ENCODE data around the gene HS1BP3. TPM values are rescaled to one million over a fixed set of nuclear protein-coding genes. Genes with fewer than 3 reads are reported as not detected.

HS1BP3 gene
- total RNA-seq, 1 donor from 2014 or later, result 23.8 TPM

DNA sequence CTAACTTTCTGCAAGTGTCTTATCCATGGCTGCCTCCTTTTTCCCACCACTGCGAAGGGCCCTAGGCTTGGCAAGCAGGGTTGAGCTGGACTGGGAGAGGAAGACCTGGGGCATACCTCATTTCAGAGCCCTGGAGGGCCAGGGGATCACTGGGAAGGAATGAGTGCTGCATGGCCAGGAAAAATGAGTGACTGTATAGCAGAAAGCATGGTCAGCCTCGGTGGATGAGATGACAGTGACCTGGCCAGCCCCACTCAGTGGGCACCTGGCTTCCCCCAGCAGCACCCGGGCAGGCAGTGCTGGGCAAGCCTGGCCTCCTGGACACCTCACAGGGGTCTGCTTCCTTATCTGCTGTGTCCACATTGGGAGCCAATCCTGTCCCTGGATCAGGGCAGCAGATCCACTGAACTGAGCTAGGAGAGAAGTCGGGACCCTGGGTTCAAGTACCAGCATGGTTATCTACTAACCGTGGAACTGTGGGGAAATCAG is 76.4 kb downstream of the HS1BP3 start:
- DNase-seq, result no peak
- TF ChIP-seq, protein P1, sequence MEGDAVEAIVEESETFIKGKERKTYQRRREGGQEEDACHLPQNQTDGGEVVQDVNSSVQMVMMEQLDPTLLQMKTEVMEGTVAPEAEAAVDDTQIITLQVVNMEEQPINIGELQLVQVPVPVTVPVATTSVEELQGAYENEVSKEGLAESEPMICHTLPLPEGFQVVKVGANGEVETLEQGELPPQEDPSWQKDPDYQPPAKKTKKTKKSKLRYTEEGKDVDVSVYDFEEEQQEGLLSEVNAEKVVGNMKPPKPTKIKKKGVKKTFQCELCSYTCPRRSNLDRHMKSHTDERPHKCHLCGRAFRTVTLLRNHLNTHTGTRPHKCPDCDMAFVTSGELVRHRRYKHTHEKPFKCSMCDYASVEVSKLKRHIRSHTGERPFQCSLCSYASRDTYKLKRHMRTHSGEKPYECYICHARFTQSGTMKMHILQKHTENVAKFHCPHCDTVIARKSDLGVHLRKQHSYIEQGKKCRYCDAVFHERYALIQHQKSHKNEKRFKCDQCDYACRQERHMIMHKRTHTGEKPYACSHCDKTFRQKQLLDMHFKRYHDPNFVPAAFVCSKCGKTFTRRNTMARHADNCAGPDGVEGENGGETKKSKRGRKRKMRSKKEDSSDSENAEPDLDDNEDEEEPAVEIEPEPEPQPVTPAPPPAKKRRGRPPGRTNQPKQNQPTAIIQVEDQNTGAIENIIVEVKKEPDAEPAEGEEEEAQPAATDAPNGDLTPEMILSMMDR (IDR thresholded peaks at IDR 0.05; ENCODE audit: partially characterized antibody, unreplicated experiment), result no peak
- Mint-ChIP-seq H3K27ac (ENCODE audit: unreplicated experiment) (peak overlapping the region; percentile 76), H3K4me1 (ENCODE audit: low read depth, unreplicated experiment) (peaks cover 23% of the 10 kb centered on the region), H3K4me3 (ENCODE audit: unreplicated experiment) (no peak overlapping the region), H3K9me3 (ENCODE audit: unreplicated experiment) (peaks cover 2% of the 10 kb centered on the region), H3K27me3 (ENCODE audit: unreplicated experiment) (peaks cover 8% of the 10 kb centered on the region), H3K36me3 (ENCODE audit: unreplicated experiment) (no peaks in the 10 kb centered on the region)

DNA sequence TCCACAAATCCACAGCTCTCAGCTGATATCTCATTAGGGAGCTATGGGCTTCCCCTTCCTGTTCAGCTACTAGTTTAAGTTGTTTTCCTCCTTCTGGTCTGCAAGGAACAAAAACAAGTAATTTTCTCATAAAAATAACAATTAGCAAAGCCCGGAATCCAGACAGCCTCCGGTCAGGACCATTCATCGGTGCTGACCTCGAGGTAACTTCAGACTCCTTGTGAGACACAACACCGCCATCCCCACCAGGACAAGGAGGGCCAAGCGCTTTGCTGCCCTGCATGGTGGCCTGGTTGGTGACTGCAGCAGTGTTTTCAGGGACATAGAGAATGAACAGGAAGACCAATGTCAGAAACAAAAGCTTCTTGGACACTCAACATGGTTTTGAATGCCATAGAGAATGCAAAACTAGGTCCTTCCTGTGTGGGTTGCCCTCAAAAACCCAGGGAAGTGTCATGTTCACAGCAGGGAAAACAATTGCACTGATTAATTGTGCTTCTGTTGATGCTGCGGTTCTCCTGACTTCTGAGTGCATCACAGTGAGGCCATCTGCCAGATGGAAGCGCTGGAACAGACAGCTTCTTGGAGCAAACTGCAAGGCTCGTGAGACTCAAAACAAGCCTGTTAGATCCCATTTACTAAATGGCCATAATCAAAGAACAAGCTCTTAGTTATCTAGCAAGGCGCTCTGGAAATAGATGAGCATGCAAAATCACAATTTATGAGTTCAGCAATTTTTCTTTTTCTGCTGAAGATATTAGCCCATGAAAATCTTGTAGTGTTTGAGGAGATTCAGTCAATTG is 77.1 kb downstream of the HS1BP3 start:
- Mint-ChIP-seq H3K36me3 (ENCODE audit: unreplicated experiment) (no peaks in the 10 kb centered on the region), H3K27ac (ENCODE audit: unreplicated experiment) (peak overlapping the region; percentile 76), H3K4me1 (ENCODE audit: low read depth, unreplicated experiment) (peaks cover 22% of the 10 kb centered on the region), H3K4me3 (ENCODE audit: unreplicated experiment) (peak overlapping the region; percentile 32), H3K27me3 (ENCODE audit: unreplicated experiment) (peaks cover 8% of the 10 kb centered on the region), H3K9me3 (ENCODE audit: unreplicated experiment) (peaks cover 5% of the 10 kb centered on the region)
- no peak for DNase-seq
- TF ChIP-seq, protein P1 (IDR thresholded peaks at IDR 0.05; ENCODE audit: partially characterized antibody, unreplicated experiment), result no peak

DNA sequence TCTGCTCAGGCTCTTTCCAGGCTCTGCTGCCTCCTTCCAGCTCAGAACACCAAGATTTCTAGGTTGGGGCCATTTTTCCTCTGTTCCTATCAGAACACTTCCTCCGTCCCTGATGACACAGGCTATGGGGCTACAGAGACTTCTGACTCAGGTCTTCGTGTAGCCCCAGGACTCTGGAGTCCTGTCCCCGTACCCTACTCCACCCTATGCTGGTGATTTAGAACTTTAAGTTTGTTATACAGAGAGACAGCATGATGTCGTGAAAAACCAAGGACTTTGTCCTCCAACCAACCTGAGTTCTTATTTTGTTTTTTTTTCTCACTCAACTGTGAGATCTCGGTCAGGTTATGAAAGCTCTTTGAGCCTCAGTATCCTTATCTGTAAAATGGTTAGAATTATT is 78.7 kb downstream of the HS1BP3 start:
- no peak for DNase-seq
- Mint-ChIP-seq H3K9me3 (ENCODE audit: unreplicated experiment) (peaks cover 5% of the 10 kb centered on the region), H3K4me3 (ENCODE audit: unreplicated experiment) (no peak overlapping the region), H3K27me3 (ENCODE audit: unreplicated experiment) (peaks cover 6% of the 10 kb centered on the region), H3K36me3 (ENCODE audit: unreplicated experiment) (no peaks in the 10 kb centered on the region), H3K4me1 (ENCODE audit: low read depth, unreplicated experiment) (peaks cover 24% of the 10 kb centered on the region), H3K27ac (ENCODE audit: unreplicated experiment) (no peak overlapping the region)
- TF ChIP-seq, protein P1 (IDR thresholded peaks at IDR 0.05; ENCODE audit: partially characterized antibody, unreplicated experiment), result no peak

DNA sequence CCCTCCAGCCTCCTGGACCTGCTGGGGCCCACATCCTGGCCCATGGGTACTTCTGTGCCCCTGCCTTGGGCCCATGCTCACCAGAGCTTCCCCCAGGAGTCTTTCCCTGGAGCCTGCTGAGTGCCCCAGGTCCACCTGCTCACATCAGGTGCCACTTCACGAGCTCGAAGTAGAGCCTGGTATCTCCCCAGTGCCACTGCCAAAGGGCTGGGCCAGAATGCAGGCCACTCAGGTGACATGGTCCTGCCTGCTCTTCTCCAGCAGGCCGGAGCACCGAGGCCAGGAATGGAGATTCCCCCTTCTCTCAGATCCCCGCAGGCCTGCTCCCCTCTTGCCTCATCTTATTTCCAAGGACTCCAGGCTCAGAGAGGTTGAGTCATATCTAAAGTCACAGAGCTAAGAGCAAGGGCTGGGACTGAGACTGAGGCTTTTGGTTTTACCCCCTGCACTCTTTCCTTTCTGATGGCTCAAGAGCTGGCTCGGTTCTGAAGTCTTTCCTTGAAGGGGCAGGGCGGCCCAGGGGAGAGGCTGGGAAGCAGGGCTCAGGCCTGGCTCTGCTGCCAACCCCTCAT is 79.2 kb downstream of the HS1BP3 start:
- Mint-ChIP-seq H3K36me3 (ENCODE audit: unreplicated experiment) (no peaks in the 10 kb centered on the region), H3K9me3 (ENCODE audit: unreplicated experiment) (peaks cover 4% of the 10 kb centered on the region), H3K4me3 (ENCODE audit: unreplicated experiment) (no peak overlapping the region), H3K27ac (ENCODE audit: unreplicated experiment) (no peak overlapping the region), H3K4me1 (ENCODE audit: low read depth, unreplicated experiment) (peaks cover 24% of the 10 kb centered on the region), H3K27me3 (ENCODE audit: unreplicated experiment) (peaks cover 10% of the 10 kb centered on the region)
- DNase-seq, result no peak
- TF ChIP-seq, protein P1 (IDR thresholded peaks at IDR 0.05; ENCODE audit: partially characterized antibody, unreplicated experiment), result no peak

DNA sequence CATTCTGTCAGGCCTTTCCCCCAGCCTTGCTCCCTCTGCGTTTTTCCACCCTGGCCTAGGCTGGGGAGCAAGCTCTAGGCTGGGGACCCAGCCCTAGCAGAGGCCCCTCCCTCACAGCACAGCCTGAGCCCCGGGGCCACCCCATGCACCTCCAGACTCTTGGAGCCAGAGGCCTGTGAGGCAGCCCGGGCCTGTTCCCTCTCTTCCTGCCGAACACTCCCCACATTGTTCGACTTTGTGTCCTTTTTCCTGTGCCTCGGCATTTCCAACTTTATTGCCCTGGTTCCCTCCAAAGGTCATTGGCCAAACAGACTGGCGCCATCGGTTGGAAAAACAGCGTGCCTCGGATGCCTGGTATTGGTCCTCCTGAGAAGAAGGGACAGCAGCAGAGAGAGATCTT is 79.7 kb downstream of the HS1BP3 start:
- Mint-ChIP-seq H3K36me3 (ENCODE audit: unreplicated experiment) (no peaks in the 10 kb centered on the region), H3K9me3 (ENCODE audit: unreplicated experiment) (peaks cover 4% of the 10 kb centered on the region), H3K4me1 (ENCODE audit: low read depth, unreplicated experiment) (peaks cover 24% of the 10 kb centered on the region), H3K27ac (ENCODE audit: unreplicated experiment) (no peak overlapping the region), H3K27me3 (ENCODE audit: unreplicated experiment) (peaks cover 8% of the 10 kb centered on the region), H3K4me3 (ENCODE audit: unreplicated experiment) (no peak overlapping the region)
- TF ChIP-seq, protein P1 (IDR thresholded peaks at IDR 0.05; ENCODE audit: partially characterized antibody, unreplicated experiment), result no peak
- DNase-seq, result no peak

All from glutamatergic neuron (in vitro differentiated cells).